Measurements from ENCODE around the gene MMP1. TPM values are rescaled to one million over a fixed set of nuclear protein-coding genes. Genes with fewer than 3 reads are reported as not detected.

Gene MMP1
- total and polyA plus RNA-seq, 2 of the 13 experiments (the other 11 are each of a cell fraction or from before 2014, with no cell fraction given) = 0.09 to 0.21 TPM

GRCh38 chr11:102753267-102753666, 44.7 kb downstream of the MMP1 start:
- 100% methylated on average over 1 of the region's 1 CpG for WGBS (ENCODE audit: low lambda C conversion rate)
- no peak overlapping the region for H3K9ac ChIP-seq (ENCODE audit: insufficient read depth, low read depth, low read length)
- FAIRE-seq = no peak
- intact Hi-C loops (cut with micrococcal nuclease; ENCODE audit: unreplicated experiment) = no loop called here
- H4K20me1 ChIP-seq (ENCODE audit: insufficient read depth, low read length) = no peaks in the 10 kb centered on the region
- ChIA-PET CTCF (ENCODE audit: low intra/inter-chr PET ratio, low total read pairs) (no interaction called here), POLR2A (no interaction called here)
- TF ChIP-seq ZNF75D (CRISPR knock-in tag; IDR thresholded peaks at IDR 0.05; ENCODE audit: borderline replicate concordance) (no peak), ZFP36 (IDR thresholded peaks at IDR 0.05; ENCODE audit: borderline replicate concordance, low read depth, low read length, partially characterized antibody) (no peak), BRD4 (CRISPR knock-in tag; IDR thresholded peaks at IDR 0.05) (no peak)
- no peak overlapping the region for H3K4me2 ChIP-seq (ENCODE audit: low read depth, low read length)
- no peaks in the 10 kb centered on the region for H3K4me1 ChIP-seq (ENCODE audit: insufficient read depth, low read length)
- H2AFZ ChIP-seq (ENCODE audit: low read length) = no peak overlapping the region
- no peaks in the 10 kb centered on the region for H3K36me3 ChIP-seq (replicated peaks in 1 of 2; ENCODE audit: control insufficient read depth in 1 of 2, insufficient read depth in 2 of 2, low read length in 2 of 2)
- in situ Hi-C loops (cut with HindIII; ENCODE audit: extremely low pct_ligation_motif_present, low pct_unique_long_range_greater_than_20kb) = no loop called here
- no peaks in the 10 kb centered on the region for H3K79me2 ChIP-seq (ENCODE audit: insufficient read depth, low read length)
- ATAC-seq = no peak
- DNase-seq (ENCODE audit: low spot score) = no peak
- no peak overlapping the region for H3K4me3 ChIP-seq (replicated peaks in 1 of 3; ENCODE audit: insufficient read depth in 1 of 3, low read depth in 2 of 3, low read length in 3 of 3)
- H3K9me3 ChIP-seq (ENCODE audit: low read length) = no peaks in the 10 kb centered on the region
- no peak overlapping the region for H3K27ac ChIP-seq (ENCODE audit: extremely low read length, insufficient read depth, low read length)
- H3K27me3 ChIP-seq (ENCODE audit: control insufficient read depth in 1 of 2, insufficient read depth in 2 of 2, low read length in 2 of 2) = no peaks in the 10 kb centered on the region; a peak in 2 of 5 replicates
- no TSS peak for BruUV-seq (replicated peaks)

- Histone ChIP-seq H3K9ac (ENCODE audit: insufficient read depth, low read depth, low read length) (no peak overlapping the region), H3K79me2 (ENCODE audit: insufficient read depth, low read length) (no peaks in the 10 kb centered on the region), H3K36me3 (replicated peaks in 1 of 2; ENCODE audit: control insufficient read depth in 1 of 2, insufficient read depth in 2 of 2, low read length in 2 of 2) (no peaks in the 10 kb centered on the region), H2AFZ (ENCODE audit: low read length) (no peak overlapping the region), H4K20me1 (ENCODE audit: insufficient read depth, low read length) (no peaks in the 10 kb centered on the region), H3K9me3 (ENCODE audit: low read length) (no peaks in the 10 kb centered on the region), H3K27me3 (ENCODE audit: control insufficient read depth in 1 of 2, insufficient read depth in 2 of 2, low read length in 2 of 2) (no peaks in the 10 kb centered on the region; a peak in 2 of 5 replicates), H3K27ac (ENCODE audit: extremely low read length, insufficient read depth, low read length) (no peak overlapping the region), H3K4me2 (ENCODE audit: low read depth, low read length) (no peak overlapping the region), H3K4me1 (ENCODE audit: insufficient read depth, low read length) (no peaks in the 10 kb centered on the region), H3K4me3 (replicated peaks in 1 of 3; ENCODE audit: insufficient read depth in 1 of 3, low read depth in 2 of 3, low read length in 3 of 3) (no peak overlapping the region)
- ATAC-seq (no peak), FAIRE-seq (no peak), DNase-seq (ENCODE audit: low spot score) (no peak)
- BruUV-seq (replicated peaks) = no TSS peak
- intact Hi-C loops (cut with micrococcal nuclease; ENCODE audit: unreplicated experiment) (no loop called here), in situ Hi-C loops (cut with HindIII; ENCODE audit: extremely low pct_ligation_motif_present, low pct_unique_long_range_greater_than_20kb) (no loop called here)
- CTCF ChIA-PET (ENCODE audit: low intra/inter-chr PET ratio, low total read pairs) = no interaction called here
- POLR2A ChIA-PET = no interaction called here
- TF ChIP-seq KLF11 (CRISPR knock-in tag; IDR thresholded peaks at IDR 0.05) (no peak), TEAD2 (CRISPR knock-in tag; IDR thresholded peaks at IDR 0.05) (no peak), MYC (CRISPR knock-in tag; IDR thresholded peaks at IDR 0.05; ENCODE audit: borderline replicate concordance) (no peak), ZNF17 (CRISPR knock-in tag; IDR thresholded peaks at IDR 0.05) (no peak), ZNF747 (CRISPR knock-in tag; IDR thresholded peaks at IDR 0.05; ENCODE audit: borderline replicate concordance) (no peak), CENPBD1 (CRISPR knock-in tag; IDR thresholded peaks at IDR 0.05; ENCODE audit: borderline replicate concordance, low read depth) (no peak), CCAR2 (optimal IDR thresholded peaks at IDR 0.05; ENCODE audit: low read depth, low read length) (no peak), MED8 (CRISPR knock-in tag; IDR thresholded peaks at IDR 0.05; ENCODE audit: insufficient replicate concordance) (no peak), ZFP37 (CRISPR knock-in tag; IDR thresholded peaks at IDR 0.05; ENCODE audit: borderline replicate concordance) (no peak), CAMTA2 (CRISPR knock-in tag; IDR thresholded peaks at IDR 0.05; ENCODE audit: borderline replicate concordance) (no peak), ZMYM2 (CRISPR knock-in tag; IDR thresholded peaks at IDR 0.05) (no peak), TARDBP (CRISPR knock-in tag; IDR thresholded peaks at IDR 0.05) (no peak), HES4 (CRISPR knock-in tag; IDR thresholded peaks at IDR 0.05; ENCODE audit: borderline replicate concordance) (no peak), TCF7L2 (IDR thresholded peaks at IDR 0.05; ENCODE audit: low read depth, low read length) (no peak)
Observed at GRCh38 chr11:102751673-102752072, 46.3 kb downstream of the MMP1 start.

Measured in HepG2 (cell line).